Gastrocnemius medialis (tissue), 4 donors: ENCODE data around the gene PSMD1. TPM values are rescaled to one million over a fixed set of nuclear protein-coding genes. Genes with fewer than 3 reads are reported as not detected.
"Not testable (repeated sequence)": the region's sequence is repeated elsewhere in the genome, so short reads cannot be mapped to it uniquely, and the experiment has no call there.

ENCODE experiments used
- ATAC-seq, 2 donors: fragments of 150-250 bp; one replicate each; pipeline ENCODE4 v1.9.1; 2016
- DNase-seq, 2 donors: peaks; one replicate each; pipeline ENCODE4 v3.0.0-alpha.2; 2019
- H3K27ac ChIP-seq, 4 donors: fragments of 200-600 bp; sonication (generic); 1 replicate in 1 of 4; 2 replicates in 3 of 4; pipeline ENCODE4 v1.5.1; 2016 to 2018; ENCODE audit warnings: mild to moderate bottlenecking in 2 of 4, moderate library complexity in 1 of 4
- H3K27me3 ChIP-seq, 3 donors: fragments of 200-600 bp; sonication (generic) in 2 of 3; 1 replicate in 1 of 3; 2 replicates in 2 of 3; pipeline versions ENCODE4 v1.5.1 to v1.6.0; 2016 to 2019; ENCODE audit warnings: mild to moderate bottlenecking in 1 of 3, moderate library complexity in 1 of 3
- H3K36me3 ChIP-seq, 2 donors: fragments of 200-600 bp; sonication (generic) in 1 of 2; one replicate each; pipeline ENCODE4 v1.5.1; 2017 to 2018
- H3K4me1 ChIP-seq, 2 donors: fragments of 200-600 bp; sonication (generic) in 1 of 2; one replicate each; pipeline ENCODE4 v1.5.1; 2016 to 2017; ENCODE audit warnings: mild to moderate bottlenecking in 2 of 2
- H3K4me3 ChIP-seq, 4 donors: fragments of 200-600 bp; sonication (generic) in 3 of 4; 1 replicate in 1 of 4; 2 replicates in 3 of 4; pipeline ENCODE4 v1.5.1; 2016 to 2019; ENCODE audit warnings: mild to moderate bottlenecking in 2 of 4
- H3K9me3 ChIP-seq, 3 donors: fragments of 200-600 bp; sonication (generic) in 2 of 3; 1 replicate in 1 of 3; 2 replicates in 2 of 3; pipeline ENCODE4 v1.5.1; 2016 to 2019
- POLR2A ChIP-seq, 2 donors: fragments of 450-650 bp; IDR thresholded peaks; one replicate each; pipeline ENCODE4 v1.6.1; 2017; ENCODE audit warnings: antibody characterized with exemption in 2 of 2, mild to moderate bottlenecking in 2 of 2, moderate library complexity in 2 of 2
- in situ Hi-C, 4 donors: fragments of 200-750 bp; cut with MboI; loops; one replicate each; pipeline versions ENCODE4 v1.15.0 to v1.8.0; 2017; ENCODE audit warnings: low sequenced_read_pairs in 4 of 4
- intact Hi-C: fragments of 100-400 bp; cut with DNase I; formaldehyde crosslinking; loops from one replicate; pipeline ENCODE4 v1.15.1; 2023; ENCODE audit warnings: low total_unique reads
- total RNA-seq, 4 donors: library from RNA; depleted of rRNA; stranded (reverse); fragments of >200 nt; gene quantifications; one replicate each; pipeline versions ENCODE4 v1.1.0 to v1.2.3, GENCODE V29; 2016
- TF ChIP-seq, protein P1 (sequence below), 5 experiments: fragments of 450-650 bp in 3 of 5; fragments of 200-600 bp in 2 of 5; sonication (generic) in 2 of 5; IDR thresholded peaks in 4 of 5; conservative IDR thresholded peaks in 1 of 5; 1 replicate in 4 of 5; 2 replicates in 1 of 5; pipeline ENCODE4 v1.5.1; 2016 to 2019; ENCODE audit warnings: antibody characterized with exemption in 5 of 5, mild to moderate bottlenecking in 3 of 5, moderate library complexity in 3 of 5

The PSMD1 gene
- total RNA-seq, 4 donors from 2014 or later: 169 to 189 (median 182) TPM

- H3K36me3 ChIP-seq: peaks cover 7 to 97% of the 10 kb centered on the region in 2 donors
- ATAC-seq: no peak
- intact Hi-C loops: no loop called here
- H3K9me3 ChIP-seq: no peaks in the 10 kb centered on the region
- no peak overlapping the region for H3K4me3 ChIP-seq
- peaks cover 0 to 1% of the 10 kb centered on the region in 2 donors for H3K4me1 ChIP-seq
- H3K27ac ChIP-seq: no peak overlapping the region
- TF ChIP-seq POLR2A (IDR thresholded peaks at IDR 0.05): no peak
- no peaks in the 10 kb centered on the region for H3K27me3 ChIP-seq
- in situ Hi-C loops: no loop called here
- no peak for DNase-seq
Observed at GRCh38 chr2:231088754-231089153, 32.1 kb downstream of the PSMD1 start.

DNA sequence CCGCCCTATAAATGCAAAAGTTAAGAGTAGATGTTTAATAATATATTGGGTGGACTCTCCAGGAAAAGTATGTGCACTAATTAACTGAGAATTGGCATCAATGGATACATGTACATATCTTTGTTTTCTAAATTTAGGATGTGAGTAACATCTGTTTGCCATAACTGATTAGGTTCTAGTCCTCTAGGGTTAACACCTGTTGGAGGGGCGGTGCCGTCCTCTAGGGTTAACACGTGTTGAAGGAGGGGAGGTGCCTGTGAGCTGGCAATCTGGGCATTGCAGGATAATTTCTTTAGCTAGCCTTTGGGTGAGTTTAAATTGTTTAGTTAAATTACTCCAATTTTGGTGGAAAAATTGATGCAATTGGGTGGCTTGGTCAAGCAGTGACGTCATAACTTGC lies 37.3 kb downstream of the PSMD1 start:
- H3K4me1 ChIP-seq: peaks cover 0 to 4% of the 10 kb centered on the region in 2 donors
- ATAC-seq (no peak), DNase-seq (no peak)
- no peak for TF ChIP-seq POLR2A (IDR thresholded peaks at IDR 0.05)
- TF ChIP-seq, protein P1, sequence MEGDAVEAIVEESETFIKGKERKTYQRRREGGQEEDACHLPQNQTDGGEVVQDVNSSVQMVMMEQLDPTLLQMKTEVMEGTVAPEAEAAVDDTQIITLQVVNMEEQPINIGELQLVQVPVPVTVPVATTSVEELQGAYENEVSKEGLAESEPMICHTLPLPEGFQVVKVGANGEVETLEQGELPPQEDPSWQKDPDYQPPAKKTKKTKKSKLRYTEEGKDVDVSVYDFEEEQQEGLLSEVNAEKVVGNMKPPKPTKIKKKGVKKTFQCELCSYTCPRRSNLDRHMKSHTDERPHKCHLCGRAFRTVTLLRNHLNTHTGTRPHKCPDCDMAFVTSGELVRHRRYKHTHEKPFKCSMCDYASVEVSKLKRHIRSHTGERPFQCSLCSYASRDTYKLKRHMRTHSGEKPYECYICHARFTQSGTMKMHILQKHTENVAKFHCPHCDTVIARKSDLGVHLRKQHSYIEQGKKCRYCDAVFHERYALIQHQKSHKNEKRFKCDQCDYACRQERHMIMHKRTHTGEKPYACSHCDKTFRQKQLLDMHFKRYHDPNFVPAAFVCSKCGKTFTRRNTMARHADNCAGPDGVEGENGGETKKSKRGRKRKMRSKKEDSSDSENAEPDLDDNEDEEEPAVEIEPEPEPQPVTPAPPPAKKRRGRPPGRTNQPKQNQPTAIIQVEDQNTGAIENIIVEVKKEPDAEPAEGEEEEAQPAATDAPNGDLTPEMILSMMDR (IDR thresholded peaks at IDR 0.05 in 4 of 5, conservative IDR thresholded peaks at IDR 0.05 in 1 of 5): no peak
- H3K27me3 ChIP-seq: no peaks in the 10 kb centered on the region
- no peaks in the 10 kb centered on the region for H3K9me3 ChIP-seq
- intact Hi-C loops (no loop called here), in situ Hi-C loops (no loop called here)
- no peak overlapping the region for H3K4me3 ChIP-seq
- H3K27ac ChIP-seq: no peak overlapping the region
- peaks cover 0 to 68% of the 10 kb centered on the region in 2 donors for H3K36me3 ChIP-seq

DNA sequence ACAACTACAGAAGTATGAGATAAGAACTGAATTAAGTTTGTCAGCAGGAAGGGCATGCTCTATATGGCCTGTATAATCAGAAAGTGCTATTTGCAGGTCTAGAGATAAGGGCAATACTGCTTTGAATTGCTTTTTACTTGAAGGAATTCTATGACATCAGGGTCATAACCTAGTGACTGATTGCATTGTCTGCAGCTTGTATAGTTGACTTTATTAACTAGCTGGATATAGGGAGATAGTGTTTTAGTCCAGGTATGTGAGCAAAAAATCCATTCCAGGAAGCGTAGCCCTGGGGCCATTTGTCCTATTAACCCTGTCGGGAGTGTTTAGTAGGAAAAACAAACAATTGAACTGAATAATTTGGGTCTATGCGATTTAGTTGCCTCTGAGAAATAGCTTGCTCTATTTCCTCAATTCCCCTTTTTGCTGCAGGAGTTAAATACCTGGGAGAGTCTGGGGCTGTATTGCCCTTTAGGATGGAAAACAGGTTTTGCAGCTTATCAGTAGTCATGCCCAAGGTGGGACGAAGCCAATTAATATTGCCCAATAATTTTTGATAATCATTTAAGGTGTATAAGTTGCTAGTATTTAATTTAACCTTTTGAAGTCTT lies 38.2 kb downstream of the PSMD1 start:
- Histone ChIP-seq H3K4me3 (no peak overlapping the region), H3K27ac (no peak overlapping the region), H3K27me3 (no peaks in the 10 kb centered on the region), H3K36me3 (peaks cover 0 to 68% of the 10 kb centered on the region in 2 donors), H3K9me3 (no peaks in the 10 kb centered on the region), H3K4me1 (peaks cover 0 to 4% of the 10 kb centered on the region in 2 donors)
- in situ Hi-C loops: no loop called here
- no peak for TF ChIP-seq POLR2A (IDR thresholded peaks at IDR 0.05)
- TF ChIP-seq, protein P1 (IDR thresholded peaks at IDR 0.05 in 4 of 5, conservative IDR thresholded peaks at IDR 0.05 in 1 of 5): no peak
- intact Hi-C loops: no loop called here
- ATAC-seq (no peak), DNase-seq (no peak)

DNA sequence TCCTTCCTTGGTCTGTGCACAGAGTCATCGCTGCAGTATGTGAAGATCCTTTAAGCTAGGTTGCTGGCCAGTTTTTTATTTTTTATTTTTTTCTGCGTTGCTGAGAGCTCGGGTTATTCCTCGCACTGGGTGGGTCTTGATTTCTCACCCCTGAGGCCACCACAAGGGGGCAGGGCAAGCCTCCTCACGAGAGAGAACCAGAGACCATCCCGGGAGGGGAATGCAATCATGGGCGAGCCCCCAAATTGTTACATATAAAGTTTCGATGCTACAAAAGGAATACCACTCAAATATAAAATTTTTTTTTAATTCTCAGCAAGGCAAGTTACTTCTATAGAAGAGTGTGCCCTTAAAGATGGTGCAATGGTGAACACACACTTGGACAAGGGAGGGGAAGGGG lies 43.3 kb downstream of the PSMD1 start:
- Histone ChIP-seq H3K4me3 (no peak overlapping the region), H3K4me1 (no peaks in the 10 kb centered on the region), H3K9me3 (no peaks in the 10 kb centered on the region), H3K27ac (peak overlapping the region in 1 of 4 donors; percentile 8), H3K27me3 (no peaks in the 10 kb centered on the region), H3K36me3 (peaks cover 0 to 55% of the 10 kb centered on the region in 2 donors)
- no peak for TF ChIP-seq POLR2A (IDR thresholded peaks at IDR 0.05)
- TF ChIP-seq, protein P1 (IDR thresholded peaks at IDR 0.05 in 4 of 5, conservative IDR thresholded peaks at IDR 0.05 in 1 of 5): peak in 1 of 5 experiments; percentile 18
- no peak for DNase-seq
- ATAC-seq: no peak
- intact Hi-C loops (loop anchor here (5.0 kb wide), 2 partner anchors 92 to 352 kb away; no protein-coding TSS in a partner anchor), in situ Hi-C loops (loop anchor here (10.0 to 25.0 kb wide), 4 partner anchors 312 to 362 kb away; partner anchors contain the start of gene NCL (in 1 of the 4))

- H3K9me3 ChIP-seq, H3K27me3 ChIP-seq, ATAC-seq, H3K4me3 ChIP-seq, H3K4me1 ChIP-seq, DNase-seq: not testable (repeated sequence)
- Histone ChIP-seq H3K36me3 (peaks cover 0 to 55% of the 10 kb centered on the region in 2 donors), H3K27ac (peak overlapping the region in 1 of 4 donors; percentile 8)
- in situ Hi-C loops (loop anchor here (10.0 to 25.0 kb wide), 4 partner anchors 312 to 362 kb away; partner anchors contain the start of gene NCL (in 1 of the 4)), intact Hi-C loops (loop anchor here (5.0 kb wide), 2 partner anchors 92 to 352 kb away; no protein-coding TSS in a partner anchor)
Observed at GRCh38 chr2:231100321-231100720, 43.7 kb downstream of the PSMD1 start.
